Right lobe of liver (tissue), 4 donors: ENCODE data around the gene TMEM114.

Experiments
- CTCF ChIP-seq, 4 donors: fragments of 200-600 bp in 3 of 4; fragments of 450-650 bp in 1 of 4; IDR thresholded peaks; one replicate each; pipeline versions ENCODE4 v1.5.1 to v1.8.0; 2016 to 2022; ENCODE audit warnings: antibody characterized with exemption in 4 of 4, mild to moderate bottlenecking in 2 of 4
- POLR2A ChIP-seq: fragments of 450-650 bp; IDR thresholded peaks from one replicate; pipeline ENCODE4 v1.6.1; 2017; ENCODE audit warnings: antibody characterized with exemption, mild to moderate bottlenecking
- donor health status: DM: no; HTN: no; CAD: no.
- donor health status: DM: no; HTN: no; CAD: no.
- donor health status: DM: no; HTN: yes; CAD: no.

DNA sequence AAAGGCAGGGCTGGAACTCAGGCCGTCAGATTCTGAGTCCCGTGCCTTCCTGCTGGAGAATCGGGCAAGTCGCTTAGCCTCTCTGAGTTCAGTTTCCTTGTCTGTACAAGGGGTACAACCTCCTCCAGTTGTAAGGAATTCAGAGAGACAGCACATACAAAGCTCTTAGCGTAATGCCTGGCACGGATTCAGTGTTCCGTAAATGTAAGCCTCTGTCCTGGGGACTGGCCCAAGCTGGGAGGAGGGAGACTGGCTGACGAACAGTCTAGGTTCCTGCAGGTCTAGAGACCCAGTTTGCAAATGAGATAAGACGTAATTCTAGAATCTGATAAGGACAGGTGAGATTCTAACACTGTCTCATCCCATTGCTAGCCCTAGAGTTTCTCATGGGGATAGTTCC, 41.1 kb upstream of the TMEM114 start:
- no peak for TF ChIP-seq CTCF (IDR thresholded peaks at IDR 0.05)
- no peak for TF ChIP-seq POLR2A
